Activated T-cell treated with anti-CD3 and anti-CD28 coated beads, Interleukin-2, amount 50 U/mL, for 24 hours (primary cell): Measurements from ENCODE around the gene LRGUK.

Source experiments
- DNase-seq: peaks from one replicate; pipeline ENCODE4 v3.0.0-alpha.2; 2020
- H3K27ac Mint-ChIP-seq: 2 replicates; pipeline ENCODE4 v1.8.0; 2020; ENCODE audit warnings: mild to moderate bottlenecking, mixed read lengths
- H3K27me3 Mint-ChIP-seq: 2 replicates; pipeline ENCODE4 v1.8.0; 2020; ENCODE audit warnings: mixed read lengths
- H3K36me3 Mint-ChIP-seq: 2 replicates; pipeline ENCODE4 v1.8.0; 2020; ENCODE audit warnings: low read depth, mixed read lengths
- H3K4me1 Mint-ChIP-seq: 2 replicates; pipeline ENCODE4 v1.8.0; 2020; ENCODE audit warnings: low read depth, mixed read lengths
- H3K4me3 Mint-ChIP-seq: 2 replicates; pipeline ENCODE4 v1.8.0; 2020; ENCODE audit warnings: mild to moderate bottlenecking, moderate library complexity, mixed read lengths
- H3K9me3 Mint-ChIP-seq: 2 replicates; pipeline ENCODE4 v1.8.0; 2020; ENCODE audit warnings: mixed read lengths

LRGUK gene

DNA sequence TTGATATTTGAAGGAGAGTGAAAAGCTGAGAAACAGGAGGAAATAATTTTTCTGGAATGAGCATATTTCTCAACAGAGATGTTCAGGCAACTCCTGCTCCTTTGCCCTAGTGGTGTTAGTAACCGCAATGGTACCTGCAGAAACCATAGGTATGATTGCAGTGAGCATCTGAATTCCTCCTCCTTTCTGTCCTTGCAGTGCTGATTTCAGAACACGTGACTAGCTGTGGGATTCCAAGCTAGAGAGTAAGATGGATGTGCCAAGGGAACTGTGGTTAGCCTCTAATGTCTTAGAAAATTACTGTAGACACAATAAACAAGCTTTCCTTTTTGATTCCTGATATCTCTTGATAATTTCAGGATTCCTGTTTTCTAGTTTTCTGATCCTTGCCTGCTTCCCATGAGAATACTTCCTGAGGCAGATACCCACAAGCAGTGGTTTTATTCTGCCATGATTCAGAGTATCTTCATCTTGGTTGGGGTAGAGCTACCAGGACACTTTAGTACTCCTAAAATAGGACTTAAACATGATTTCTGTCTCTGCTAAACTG, 27.5 kb downstream of the LRGUK start:
- DNase-seq, result no peak
- Mint-ChIP-seq H3K36me3 (no peaks in the 10 kb centered on the region), H3K27me3 (peaks cover 9% of the 10 kb centered on the region), H3K9me3 (no peaks in the 10 kb centered on the region), H3K4me3 (no peak overlapping the region), H3K27ac (no peak overlapping the region), H3K4me1 (no peaks in the 10 kb centered on the region)

DNA sequence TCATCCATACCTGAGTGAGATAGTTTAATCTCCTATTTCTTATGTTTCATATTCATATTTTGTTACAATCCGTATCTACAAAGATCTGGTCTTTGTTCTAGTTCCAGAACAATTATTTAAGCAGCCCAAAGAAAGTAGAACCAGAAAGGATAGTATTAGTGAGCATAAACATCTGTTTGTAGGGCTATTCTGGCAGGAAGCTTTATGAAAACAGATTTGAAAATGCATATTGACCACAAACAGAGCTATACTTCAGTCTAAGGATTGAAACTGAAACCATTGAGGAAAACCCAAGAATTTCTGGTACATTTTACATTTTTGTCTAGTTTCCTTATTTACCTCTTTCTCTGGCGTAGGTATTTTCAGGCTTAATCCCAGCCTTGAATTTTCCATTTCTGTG, 28.1 kb downstream of the LRGUK start:
- H3K27ac Mint-ChIP-seq, result no peak overlapping the region
- no peak overlapping the region for H3K4me3 Mint-ChIP-seq
- no peaks in the 10 kb centered on the region for H3K9me3 Mint-ChIP-seq
- no peaks in the 10 kb centered on the region for H3K36me3 Mint-ChIP-seq
- no peaks in the 10 kb centered on the region for H3K4me1 Mint-ChIP-seq
- no peak for DNase-seq
- H3K27me3 Mint-ChIP-seq, result peaks cover 12% of the 10 kb centered on the region

DNA sequence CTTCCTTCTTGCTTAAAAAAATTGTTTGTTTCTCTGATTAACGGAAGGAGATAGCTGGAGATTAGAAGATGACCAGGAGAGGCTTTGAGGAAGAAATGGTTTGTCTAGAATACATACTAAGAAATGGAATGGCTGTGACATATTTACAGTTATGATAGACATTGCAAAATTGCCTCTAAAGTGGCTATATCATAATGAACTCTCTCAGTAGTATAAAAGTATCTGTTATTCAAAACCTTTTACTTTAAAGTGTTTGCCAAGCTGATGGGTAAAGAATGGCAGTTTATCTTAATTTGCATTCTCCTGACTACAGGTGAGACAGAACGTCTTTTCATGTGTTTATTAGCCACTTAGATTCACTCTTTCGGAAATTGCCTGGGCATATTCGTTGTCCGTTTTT, 28.7 kb downstream of the LRGUK start:
- H3K27ac Mint-ChIP-seq, result no peak overlapping the region
- no peaks in the 10 kb centered on the region for H3K36me3 Mint-ChIP-seq
- no peaks in the 10 kb centered on the region for H3K9me3 Mint-ChIP-seq
- DNase-seq, result no peak
- H3K4me3 Mint-ChIP-seq, result no peak overlapping the region
- peaks cover 12% of the 10 kb centered on the region for H3K27me3 Mint-ChIP-seq
- H3K4me1 Mint-ChIP-seq, result no peaks in the 10 kb centered on the region

DNA sequence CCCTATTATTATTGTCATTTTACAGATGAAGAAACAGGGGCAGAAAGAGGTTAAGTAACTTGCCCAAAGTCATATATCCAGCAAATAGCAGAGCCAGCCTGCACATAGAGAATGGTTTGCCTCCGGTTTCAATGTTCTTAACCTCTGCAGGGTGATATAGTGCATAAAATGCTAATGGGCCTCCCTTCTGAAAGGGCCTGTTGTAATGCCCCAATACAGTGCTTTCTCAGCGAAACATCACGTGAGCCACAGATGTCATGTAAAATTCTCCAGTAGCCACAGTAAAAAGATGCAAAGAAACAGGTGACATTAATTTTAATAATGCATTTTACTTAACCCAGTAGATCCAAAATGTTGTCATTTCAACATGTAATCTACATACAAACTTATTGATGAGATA, 38.1 kb downstream of the LRGUK start:
- no peak for DNase-seq
- no peaks in the 10 kb centered on the region for H3K27me3 Mint-ChIP-seq
- no peaks in the 10 kb centered on the region for H3K4me1 Mint-ChIP-seq
- no peaks in the 10 kb centered on the region for H3K36me3 Mint-ChIP-seq
- no peak overlapping the region for H3K4me3 Mint-ChIP-seq
- no peaks in the 10 kb centered on the region for H3K9me3 Mint-ChIP-seq
- H3K27ac Mint-ChIP-seq, result no peak overlapping the region

DNA sequence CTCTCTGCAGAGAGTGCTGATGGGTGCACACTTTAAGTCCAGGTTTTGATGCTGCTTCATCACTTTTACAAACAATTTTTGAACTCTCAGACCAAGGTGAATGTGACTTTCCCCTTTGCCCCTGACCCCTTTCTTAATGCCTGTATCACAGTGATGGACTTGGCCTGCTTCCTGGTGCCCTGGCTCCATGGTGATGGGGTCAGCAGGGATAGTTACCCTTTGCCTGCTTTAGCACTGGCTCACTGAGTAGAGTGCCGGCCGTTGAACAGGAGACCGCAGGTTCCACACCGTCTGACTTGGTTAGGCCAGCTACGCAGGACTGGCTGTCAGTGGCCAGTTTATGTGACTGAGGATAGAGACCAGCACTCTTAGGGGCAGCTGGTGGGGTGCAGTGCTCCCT, 40.1 kb downstream of the LRGUK start:
- H3K9me3 Mint-ChIP-seq, result no peaks in the 10 kb centered on the region
- H3K27me3 Mint-ChIP-seq, result no peaks in the 10 kb centered on the region
- no peak overlapping the region for H3K4me3 Mint-ChIP-seq
- H3K4me1 Mint-ChIP-seq, result no peaks in the 10 kb centered on the region
- H3K36me3 Mint-ChIP-seq, result no peaks in the 10 kb centered on the region
- H3K27ac Mint-ChIP-seq, result no peak overlapping the region
- DNase-seq, result no peak

DNA sequence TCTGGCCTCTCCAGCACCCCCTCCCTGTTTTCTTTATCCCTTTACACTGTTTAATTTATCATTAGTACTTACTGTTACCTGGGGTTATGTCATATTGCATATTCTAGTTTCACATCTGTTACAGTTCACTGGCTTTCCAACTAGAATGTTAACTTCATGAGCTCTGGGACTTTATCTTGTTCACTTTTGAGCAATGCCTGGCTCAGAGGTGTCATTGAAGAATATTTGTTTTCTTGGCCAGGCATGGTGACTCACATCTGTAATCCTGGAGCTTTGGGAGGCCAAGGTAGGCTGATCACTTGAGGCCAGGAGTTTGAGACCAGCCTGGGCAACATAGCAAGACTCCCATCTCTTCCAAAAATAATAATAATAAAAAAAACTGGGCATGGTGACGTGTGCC, 40.7 kb downstream of the LRGUK start:
- no peaks in the 10 kb centered on the region for H3K36me3 Mint-ChIP-seq
- H3K4me1 Mint-ChIP-seq, result no peaks in the 10 kb centered on the region
- no peaks in the 10 kb centered on the region for H3K27me3 Mint-ChIP-seq
- H3K27ac Mint-ChIP-seq, result no peak overlapping the region
- no peaks in the 10 kb centered on the region for H3K9me3 Mint-ChIP-seq
- DNase-seq, result no peak
- H3K4me3 Mint-ChIP-seq, result no peak overlapping the region

DNA sequence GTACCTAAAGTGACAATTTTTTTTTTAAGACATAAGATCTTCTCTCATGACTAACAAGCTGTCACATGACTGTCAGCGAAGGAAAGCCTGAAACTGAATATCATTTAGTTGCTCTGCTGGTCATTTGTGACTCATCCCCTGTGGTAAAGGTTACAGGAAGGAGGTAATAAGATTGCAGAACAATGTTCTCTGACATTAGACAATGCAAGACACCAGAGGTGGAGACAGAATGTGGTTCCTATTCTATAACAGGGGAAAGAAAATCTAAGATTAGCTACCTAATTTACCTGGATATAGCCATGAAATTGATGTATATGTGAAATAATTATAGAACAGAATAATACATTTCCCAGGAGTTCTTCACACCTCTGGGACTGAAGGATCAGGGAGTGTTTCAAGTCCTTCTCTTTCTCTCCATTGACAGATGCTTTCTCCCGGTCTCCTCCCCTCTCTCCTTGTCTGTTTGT, 47.7 kb downstream of the LRGUK start:
- no peak overlapping the region for H3K4me3 Mint-ChIP-seq
- H3K27ac Mint-ChIP-seq, result no peak overlapping the region
- H3K27me3 Mint-ChIP-seq, result peaks cover 3% of the 10 kb centered on the region
- H3K36me3 Mint-ChIP-seq, result no peaks in the 10 kb centered on the region
- no peak for DNase-seq
- H3K4me1 Mint-ChIP-seq, result peaks cover 9% of the 10 kb centered on the region
- no peaks in the 10 kb centered on the region for H3K9me3 Mint-ChIP-seq

DNA sequence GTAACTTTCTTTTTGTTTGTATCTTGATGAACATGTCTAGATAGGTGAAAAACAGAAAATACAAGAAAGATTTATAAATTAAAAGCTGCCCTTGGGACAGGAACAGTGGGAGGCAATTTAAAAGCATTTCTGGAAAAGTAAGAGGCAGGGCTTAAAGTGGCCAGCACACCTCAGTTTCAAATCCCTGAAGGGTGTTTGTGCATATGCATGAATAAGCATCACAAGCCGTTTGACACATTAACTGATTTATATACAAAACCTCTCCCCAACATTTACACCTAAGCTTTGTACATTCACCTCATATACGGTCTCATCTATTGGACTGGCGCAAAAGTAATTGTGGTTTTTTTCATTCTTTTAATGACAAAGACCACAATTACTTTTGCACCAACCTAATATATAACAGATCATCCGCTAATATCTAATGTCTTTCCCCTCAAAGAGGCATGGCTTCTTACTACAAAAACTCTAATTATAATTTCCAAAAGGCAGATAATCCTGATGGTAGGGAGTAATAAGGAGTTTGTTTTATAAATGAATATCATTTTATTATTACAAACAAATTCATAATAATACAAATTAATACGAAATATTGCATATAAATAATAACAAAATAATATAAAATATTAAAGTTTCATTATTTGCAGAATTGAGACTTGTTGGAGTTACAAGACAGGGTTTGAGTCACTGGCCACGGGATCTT, 48.3 kb downstream of the LRGUK start:
- Mint-ChIP-seq H3K4me3 (no peak overlapping the region), H3K27me3 (peaks cover 3% of the 10 kb centered on the region), H3K9me3 (no peaks in the 10 kb centered on the region), H3K36me3 (no peaks in the 10 kb centered on the region), H3K4me1 (peaks cover 9% of the 10 kb centered on the region), H3K27ac (no peak overlapping the region)
- no peak for DNase-seq

DNA sequence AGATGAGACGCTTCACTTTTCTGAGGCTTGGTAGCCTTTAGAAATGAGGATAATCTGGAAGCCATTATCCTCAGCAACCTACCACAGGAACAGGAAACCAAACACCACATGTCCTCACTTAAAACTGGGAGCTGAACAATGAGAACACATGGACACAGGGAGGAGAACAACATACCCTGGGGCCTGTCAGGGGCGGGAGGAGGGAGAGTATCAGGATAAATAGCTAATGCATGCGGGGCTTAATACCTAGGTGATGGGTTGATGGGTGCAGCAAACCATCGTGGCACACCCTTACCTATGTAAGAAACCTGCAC, 48.9 kb downstream of the LRGUK start:
- H3K9me3 Mint-ChIP-seq, result no peaks in the 10 kb centered on the region
- H3K27ac Mint-ChIP-seq, result no peak overlapping the region
- H3K4me1 Mint-ChIP-seq, result peaks cover 9% of the 10 kb centered on the region
- no peak overlapping the region for H3K4me3 Mint-ChIP-seq
- peaks cover 3% of the 10 kb centered on the region for H3K27me3 Mint-ChIP-seq
- H3K36me3 Mint-ChIP-seq, result no peaks in the 10 kb centered on the region
- DNase-seq, result no peak

DNA sequence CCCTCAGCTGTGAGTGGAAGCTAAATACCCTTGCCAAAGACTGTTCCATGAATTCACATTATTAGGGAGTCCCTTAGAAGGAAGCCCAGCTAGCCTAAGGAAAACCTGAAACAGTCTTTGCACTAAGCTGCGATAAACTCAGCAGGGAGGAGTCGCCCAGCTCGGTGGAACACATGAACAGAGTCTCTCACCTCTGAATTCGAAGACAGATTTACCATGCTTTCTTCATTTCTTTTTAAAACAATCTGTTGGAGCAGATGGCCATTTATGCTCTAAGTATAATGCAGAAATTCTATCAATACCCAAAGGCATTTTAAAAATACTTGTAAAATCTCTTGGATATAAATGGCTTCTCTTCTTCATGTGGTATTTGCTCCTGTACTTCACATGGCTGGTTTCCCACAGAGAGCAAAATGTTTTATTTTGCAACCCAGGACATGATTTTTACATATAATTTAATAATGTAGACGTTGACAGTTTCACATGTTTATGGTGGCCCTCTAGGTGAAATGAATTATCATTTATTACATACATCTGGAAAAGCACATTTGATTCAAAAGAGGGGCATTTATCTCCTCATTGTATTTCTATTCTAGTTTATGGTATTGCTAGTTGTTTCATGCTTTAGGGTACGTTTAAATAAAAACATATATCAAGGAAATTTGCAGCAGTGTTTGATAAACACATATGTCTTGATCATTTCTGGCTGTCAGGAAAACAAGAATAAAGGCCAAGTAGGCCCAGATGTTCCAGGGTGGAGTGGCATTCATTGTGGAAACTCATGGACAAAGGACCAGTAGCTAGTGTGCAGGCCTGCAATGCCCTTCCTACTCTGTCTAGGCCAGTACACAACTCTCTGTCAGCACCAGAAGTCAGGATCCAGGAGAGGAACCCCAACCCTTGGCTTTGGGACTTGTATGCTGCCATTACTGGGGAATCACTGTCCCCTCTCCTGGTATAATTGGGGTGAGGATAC, 52.2 kb downstream of the LRGUK start:
- no peak overlapping the region for H3K27ac Mint-ChIP-seq
- H3K4me3 Mint-ChIP-seq, result no peak overlapping the region
- H3K27me3 Mint-ChIP-seq, result peaks cover 7% of the 10 kb centered on the region
- H3K4me1 Mint-ChIP-seq, result peaks cover 9% of the 10 kb centered on the region
- H3K36me3 Mint-ChIP-seq, result no peaks in the 10 kb centered on the region
- no peak for DNase-seq
- H3K9me3 Mint-ChIP-seq, result no peaks in the 10 kb centered on the region

DNA sequence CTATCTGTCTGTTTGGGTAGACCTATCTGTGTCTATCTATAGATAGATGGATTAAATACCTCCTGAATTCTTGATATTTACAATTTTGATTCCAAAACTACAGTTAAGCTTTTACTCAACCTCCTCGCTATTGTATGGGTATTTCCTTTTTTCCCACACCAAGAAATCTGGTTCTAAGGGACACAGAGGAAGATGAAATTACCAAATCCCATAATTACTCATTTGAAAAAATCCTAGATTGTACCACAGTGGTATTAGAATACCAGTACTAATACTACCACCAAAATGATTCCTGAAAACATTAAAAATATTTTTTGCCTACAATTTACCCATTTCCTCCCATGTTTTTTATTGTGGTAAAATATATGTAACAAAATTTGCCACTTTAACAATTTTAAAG, 53.2 kb downstream of the LRGUK start:
- Mint-ChIP-seq H3K27ac (no peak overlapping the region), H3K27me3 (peaks cover 11% of the 10 kb centered on the region), H3K4me1 (no peaks in the 10 kb centered on the region), H3K36me3 (no peaks in the 10 kb centered on the region), H3K4me3 (no peak overlapping the region), H3K9me3 (no peaks in the 10 kb centered on the region)
- DNase-seq, result no peak

DNA sequence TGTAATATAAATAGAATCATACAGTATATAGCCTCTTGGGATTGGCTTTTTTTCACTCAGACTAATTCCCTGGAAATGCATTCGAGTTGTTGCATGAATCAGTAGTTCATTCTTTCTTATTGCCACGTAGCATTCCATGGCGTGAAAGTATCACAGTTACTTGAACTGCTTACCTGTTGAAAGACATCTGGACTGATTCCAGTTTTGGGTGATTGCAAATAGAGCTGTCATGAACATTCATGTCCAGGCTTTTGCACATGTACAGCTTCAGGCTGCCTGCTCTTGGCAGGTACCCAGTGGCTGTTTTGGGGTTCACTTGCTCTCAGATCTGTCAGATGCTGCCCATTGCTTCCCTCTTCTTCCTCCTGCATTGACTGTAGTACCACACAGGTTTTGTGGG, 54.9 kb downstream of the LRGUK start:
- DNase-seq, result no peak

DNA sequence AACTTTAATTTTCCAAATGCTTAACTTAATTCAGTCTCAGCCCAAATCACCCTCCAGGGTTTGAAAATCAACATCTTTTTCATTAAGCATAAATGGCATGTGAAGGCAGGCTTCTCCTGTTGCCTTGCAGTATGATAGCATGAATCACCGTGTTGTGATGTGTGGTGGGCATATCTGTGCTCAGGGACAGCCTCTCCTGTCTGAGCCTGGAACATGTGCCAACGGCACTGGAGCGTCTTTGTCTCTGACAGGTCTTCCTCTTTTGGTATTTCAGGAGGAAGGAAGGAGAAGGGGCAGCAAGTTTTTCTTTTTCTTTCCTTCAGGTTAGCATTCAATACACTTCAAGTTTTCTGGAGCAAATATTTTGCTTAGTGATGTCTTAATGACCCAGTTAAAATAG, 57.6 kb downstream of the LRGUK start:
- Mint-ChIP-seq H3K27me3 (peaks cover 21% of the 10 kb centered on the region), H3K9me3 (no peaks in the 10 kb centered on the region), H3K4me1 (no peaks in the 10 kb centered on the region), H3K36me3 (no peaks in the 10 kb centered on the region), H3K4me3 (no peak overlapping the region), H3K27ac (no peak overlapping the region)
- DNase-seq, result no peak

More for the DNA sequence above, 54.9 kb downstream of the LRGUK start:
- Mint-ChIP-seq H3K36me3 (no peaks in the 10 kb centered on the region), H3K27me3 (peaks cover 16% of the 10 kb centered on the region), H3K27ac (no peak overlapping the region), H3K4me1 (no peaks in the 10 kb centered on the region), H3K4me3 (no peak overlapping the region), H3K9me3 (no peaks in the 10 kb centered on the region)

DNA sequence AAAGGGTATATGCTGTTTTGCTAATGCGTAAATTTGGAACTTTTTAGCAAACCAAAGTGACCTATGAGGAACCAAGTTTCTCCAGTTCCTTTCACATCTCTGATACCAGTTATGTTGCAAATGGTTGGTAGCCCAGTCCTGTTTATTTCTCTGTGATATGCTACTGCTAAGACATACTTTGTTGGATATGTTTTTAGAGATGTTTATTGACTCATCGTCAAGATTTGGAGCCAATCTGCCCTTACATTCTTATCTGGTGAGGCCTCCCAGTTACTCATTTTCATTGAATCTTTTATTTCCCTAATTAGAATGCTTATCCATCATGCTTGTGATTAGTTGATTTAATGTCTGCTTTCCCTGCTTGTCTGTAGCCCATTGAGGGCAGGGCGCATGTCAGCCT, 58.9 kb downstream of the LRGUK start:
- Mint-ChIP-seq H3K9me3 (no peaks in the 10 kb centered on the region), H3K27me3 (peaks cover 21% of the 10 kb centered on the region), H3K36me3 (no peaks in the 10 kb centered on the region), H3K4me1 (no peaks in the 10 kb centered on the region), H3K4me3 (no peak overlapping the region), H3K27ac (no peak overlapping the region)
- no peak for DNase-seq

DNA sequence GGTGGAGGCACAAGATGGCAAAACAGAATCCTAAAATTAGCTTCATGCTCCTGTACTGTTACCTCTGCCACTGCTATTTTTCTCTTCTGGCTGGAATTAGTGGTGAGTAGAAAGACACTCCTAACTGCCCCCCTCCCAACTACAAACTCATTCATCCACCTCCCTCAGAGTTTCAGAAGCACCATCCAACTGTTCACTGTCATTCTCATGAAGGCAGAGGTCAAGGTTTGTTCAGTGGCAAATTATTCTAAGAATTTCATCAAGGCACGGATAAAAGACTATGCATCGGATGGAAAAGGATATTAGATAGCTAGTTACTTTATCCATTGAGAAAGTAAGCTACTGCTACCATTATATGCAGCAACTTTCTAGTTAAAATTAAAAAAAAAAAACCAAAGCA, 59.7 kb downstream of the LRGUK start:
- Mint-ChIP-seq H3K27ac (no peak overlapping the region), H3K27me3 (peaks cover 21% of the 10 kb centered on the region)
- DNase-seq, result no peak

More for the DNA sequence above, 59.7 kb downstream of the LRGUK start:
- H3K4me3 Mint-ChIP-seq, result no peak overlapping the region
- H3K36me3 Mint-ChIP-seq, result no peaks in the 10 kb centered on the region
- no peaks in the 10 kb centered on the region for H3K9me3 Mint-ChIP-seq
- no peaks in the 10 kb centered on the region for H3K4me1 Mint-ChIP-seq
